Measurements from ENCODE around the gene WDR72. TPM values are rescaled to one million over a fixed set of nuclear protein-coding genes. Genes with fewer than 3 reads are reported as not detected.
A peak's percentile ranks its signal among the peaks of the same experiment; 100 is the strongest.

The WDR72 gene
- total RNA-seq (1 to 10 TPM in 2 of 7 donors, under 1 TPM in 4, not detected in 1; 0.43 to 4.4 (median 0.83) TPM), polyA plus RNA-seq (under 1 TPM in 1 of 2 donors, not detected in 1; 0.04 TPM)
- long read RNA-seq, donor 1, result 0 reads
- long read RNA-seq, donor 2, full-length matches to known transcripts, result 4 of 4 reads
- long read RNA-seq, donor 2, partial matches to known transcripts, result 0 of 4 reads
- long read RNA-seq, donor 2, other reads (novel, unspliced or antisense), result 0 of 4 reads
- long read RNA-seq, donor 3, partial matches to known transcripts, result 0 of 1 reads
- long read RNA-seq, donor 3, other reads (novel, unspliced or antisense), result 1 of 1 reads

GRCh38 chr15:53759411-53759931, at the start of gene WDR72:
TSS of gene WDR72 (minus strand) at chr15:53759663. CDS start at chr15:53733149, 26,514 bp downstream.
- no peaks in the 10 kb centered on the region for H3K9me3 ChIP-seq
- H3K27me3 ChIP-seq, result no peaks in the 10 kb centered on the region
- H3K36me3 ChIP-seq, result no peaks in the 10 kb centered on the region
- intact Hi-C loops (cut with DNase I), result no loop called here
- no peak within 1 kb of the TSS for H3K4me3 ChIP-seq
- no peak for DNase-seq
- WGBS, 3 donors, result 2 to 4% (median 2%) methylated on average over 39 to 45 of the region's 45 CpGs
- H3K4me1 ChIP-seq (ENCODE audit: insufficient read depth), result no peaks in the 10 kb centered on the region
- H3K27ac ChIP-seq, result no peak within 1 kb of the TSS
- TF ChIP-seq EP300 (IDR thresholded peaks at IDR 0.05) (no peak), CTCF (IDR thresholded peaks at IDR 0.05) (no peak), POLR2A (IDR thresholded peaks at IDR 0.05) (no peak)

GRCh38 chr15:53808058-53808706, 48.7 kb upstream of the WDR72 start:
- no peaks in the 10 kb centered on the region for H3K9me3 ChIP-seq
- H3K4me3 ChIP-seq, result no peak overlapping the region
- DNase-seq, result no peak
- H3K27me3 ChIP-seq, result no peaks in the 10 kb centered on the region
- no peaks in the 10 kb centered on the region for H3K4me1 ChIP-seq (ENCODE audit: insufficient read depth)
- TF ChIP-seq EP300 (IDR thresholded peaks at IDR 0.05) (no peak), POLR2A (IDR thresholded peaks at IDR 0.05) (no peak), CTCF (IDR thresholded peaks at IDR 0.05) (peak in 1 of 3 donors; percentile 29)
- H3K27ac ChIP-seq, result no peak overlapping the region
- intact Hi-C loops (cut with DNase I), result no loop called here
- WGBS, 3 donors, result 47 to 56% (median 55%) methylated on average over 5 of the region's 5 CpGs
- no peaks in the 10 kb centered on the region for H3K36me3 ChIP-seq

GRCh38 chr15:53807501-53807900, 48.0 kb upstream of the WDR72 start:
- Histone ChIP-seq H3K4me1 (ENCODE audit: insufficient read depth) (no peaks in the 10 kb centered on the region), H3K4me3 (no peak overlapping the region), H3K36me3 (no peaks in the 10 kb centered on the region), H3K27ac (no peak overlapping the region), H3K27me3 (no peaks in the 10 kb centered on the region), H3K9me3 (no peaks in the 10 kb centered on the region)
- no peak for DNase-seq
- WGBS, 3 donors, result 4 to 15% (median 10%) methylated on average over 1 of the region's 1 CpG
- no peak for TF ChIP-seq EP300 (IDR thresholded peaks at IDR 0.05)
- TF ChIP-seq CTCF (IDR thresholded peaks at IDR 0.05), result no peak
- TF ChIP-seq POLR2A (IDR thresholded peaks at IDR 0.05), result no peak
- intact Hi-C loops (cut with DNase I), result no loop called here

- no peak for TF ChIP-seq EP300 (IDR thresholded peaks at IDR 0.05)
- no peak for TF ChIP-seq POLR2A (IDR thresholded peaks at IDR 0.05)
- TF ChIP-seq CTCF (IDR thresholded peaks at IDR 0.05), result no peak
- WGBS, 3 donors, result 33 to 39% (median 36%) methylated on average over 2 of the region's 2 CpGs
- no peak overlapping the region for H3K4me3 ChIP-seq
- intact Hi-C loops (cut with DNase I), result no loop called here
- no peaks in the 10 kb centered on the region for H3K4me1 ChIP-seq (ENCODE audit: insufficient read depth)
- DNase-seq, result no peak
- H3K9me3 ChIP-seq, result no peaks in the 10 kb centered on the region
- H3K27me3 ChIP-seq, result no peaks in the 10 kb centered on the region
- no peak overlapping the region for H3K27ac ChIP-seq
- H3K36me3 ChIP-seq, result no peaks in the 10 kb centered on the region
Measured at GRCh38 chr15:53802672-53803071, 43.2 kb upstream of the WDR72 start.

Data from ovary (tissue), 10 donors.